Keratinocyte (primary cell): Measurements from ENCODE around the gene PPFIBP2. TPM values are rescaled to one million over a fixed set of nuclear protein-coding genes. Genes with fewer than 3 reads are reported as not detected.

Experiments
- DNase-seq: peaks from one replicate; pipeline ENCODE4 v3.0.0-alpha.2; 2011; ENCODE audit warnings: low read depth, missing footprints, low spot score
- FAIRE-seq: peaks from 2 replicates; lab custom pipeline; 2011; peaks lifted over from hg19 to GRCh38; lab: Jason Lieb, UNC
- H2AFZ ChIP-seq: 2 replicates; pipeline ENCODE4 v1.6.0; 2012; ENCODE audit warnings: low read length, control low read depth, inconsistent platforms; ENCODE audit not compliant: control insufficient read depth
- H3K27ac ChIP-seq: 2 replicates; pipeline ENCODE4 v1.5.1; 2011; ENCODE audit warnings: low read length; ENCODE audit not compliant: control insufficient read depth, insufficient read depth
- H3K27me3 ChIP-seq: 3 replicates; pipeline ENCODE4 v1.6.0; 2011; ENCODE audit warnings: low read length; ENCODE audit not compliant: control insufficient read depth, insufficient read depth; ENCODE audit errors: extremely low read depth
- H3K36me3 ChIP-seq, 2 experiments: 2 replicates in 1 of 2; 3 replicates in 1 of 2; pipeline ENCODE4 v1.5.1; 2011; ENCODE audit warnings: low read length in 2 of 2, mild to moderate bottlenecking in 1 of 2; ENCODE audit not compliant: control insufficient read depth in 2 of 2, insufficient read depth in 2 of 2; ENCODE audit errors: extremely low read depth in 1 of 2
- H3K4me1 ChIP-seq: 3 replicates; pipeline ENCODE4 v1.5.1; 2011; ENCODE audit warnings: low read length; ENCODE audit not compliant: control insufficient read depth, insufficient read depth; ENCODE audit errors: extremely low read depth
- H3K4me2 ChIP-seq: 3 replicates; pipeline ENCODE4 v1.6.0; 2011; ENCODE audit warnings: low read depth, low read length; ENCODE audit not compliant: control insufficient read depth, insufficient read depth; ENCODE audit errors: extremely low read depth
- H3K4me3 ChIP-seq, 3 experiments: fragments of 200-600 bp in 1 of 3; sonication (generic) in 1 of 3; 2 replicates in 2 of 3; 3 replicates in 1 of 3; pipeline ENCODE4 v1.5.1; 2011 to 2016; ENCODE audit warnings: low read length in 3 of 3, mild to moderate bottlenecking in 3 of 3, control low read depth in 2 of 3, inconsistent platforms in 1 of 3, low read depth in 1 of 3, mixed read lengths in 1 of 3, mixed run types in 1 of 3, moderate library complexity in 1 of 3; ENCODE audit not compliant: control insufficient read depth in 2 of 3, insufficient read depth in 2 of 3; ENCODE audit errors: extremely low read depth in 1 of 3
- H3K79me2 ChIP-seq: 2 replicates; pipeline ENCODE4 v1.6.0; 2012; ENCODE audit warnings: low read length; ENCODE audit not compliant: control insufficient read depth, insufficient read depth
- H3K9ac ChIP-seq: 3 replicates; pipeline ENCODE4 v1.6.0; 2011; ENCODE audit warnings: low read length; ENCODE audit not compliant: control insufficient read depth, insufficient read depth; ENCODE audit errors: extremely low read depth
- H3K9me1 ChIP-seq: 3 replicates; pipeline ENCODE4 v1.6.0; 2011; ENCODE audit warnings: low read length; ENCODE audit not compliant: control insufficient read depth, insufficient read depth; ENCODE audit errors: extremely low read depth
- H3K9me3 ChIP-seq: 2 replicates; pipeline ENCODE4 v1.5.1; 2012; ENCODE audit warnings: low read depth, low read length; ENCODE audit not compliant: control insufficient read depth
- H4K20me1 ChIP-seq: 3 replicates; pipeline ENCODE4 v1.6.0; 2011; ENCODE audit warnings: low read length; ENCODE audit not compliant: control insufficient read depth, insufficient read depth; ENCODE audit errors: extremely low read depth
- CTCF ChIP-seq, 3 experiments: IDR thresholded peaks in 1 of 3; conservative IDR thresholded peaks in 1 of 3; optimal IDR thresholded peaks in 1 of 3; 2 replicates in 2 of 3; 3 replicates in 1 of 3; pipeline versions ENCODE3 to v1.5.1; 2011; ENCODE audit warnings: low read length in 3 of 3, mild to moderate bottlenecking in 3 of 3, moderate library complexity in 2 of 3, control low read depth in 1 of 3, inconsistent platforms in 1 of 3; ENCODE audit not compliant: insufficient read depth in 2 of 3; ENCODE audit errors: extremely low read depth in 1 of 3
- EZH2 ChIP-seq: IDR thresholded peaks from one replicate; pipeline ENCODE4 v1.6.1; 2012; ENCODE audit warnings: inconsistent platforms, mild to moderate bottlenecking, low read length, moderate library complexity
- dilution Hi-C: fragments of 300-500 bp; cut with MboI; formaldehyde crosslinking; loops from one replicate; pipeline ENCODE4 v1.7.0; 2020; ENCODE audit warnings: low sequenced_read_pairs; ENCODE audit not compliant: extremely low pct_ligation_motif_present
- polyA plus RNA-seq, 5 experiments: library from polyadenylated mRNA; depleted of rRNA in 3 of 5; stranded (reverse) in 3 of 5; stranded (forward) in 1 of 5; unstranded in 1 of 5; fragments of >200 nt; gene quantifications; 1 replicate in 1 of 5; 2 replicates in 3 of 5; 3 replicates in 1 of 5; pipeline versions ENCODE4 v1.2.1 to v1.2.3, GENCODE V29; 2011 to 2012; ENCODE audit warnings: missing spikeins in 2 of 5, low read depth in 1 of 5, low replicate concordance in 1 of 5

Gene PPFIBP2
- polyA plus RNA-seq, 1 donor (not counting 4 experiments of a cell fraction or from before 2014, with no cell fraction given): 11.0 TPM

GRCh38 chr11:7645206-7645605 lies 131.4 kb downstream of the PPFIBP2 start:
- TF ChIP-seq EZH2 (no peak), CTCF (optimal IDR thresholded peaks at IDR 0.05 in 1 of 3, IDR thresholded peaks at IDR 0.05 in 1 of 3, conservative IDR thresholded peaks at IDR 0.05 in 1 of 3; ENCODE audit: extremely low read depth in 1 of 3, insufficient read depth in 2 of 3, low read length in 3 of 3) (no peak)
- DNase-seq (no peak), FAIRE-seq (no peak)
- no peaks in the 10 kb centered on the region for H4K20me1 ChIP-seq
- no peak overlapping the region for H3K4me3 ChIP-seq
- no peak overlapping the region for H2AFZ ChIP-seq
- no peaks in the 10 kb centered on the region for H3K4me1 ChIP-seq
- H3K27ac ChIP-seq: no peak overlapping the region
- dilution Hi-C loops: no loop called here
- no peaks in the 10 kb centered on the region for H3K79me2 ChIP-seq
- no peak overlapping the region for H3K4me2 ChIP-seq
- H3K27me3 ChIP-seq: no peaks in the 10 kb centered on the region
- H3K36me3 ChIP-seq: peaks cover 0 to 2% of the 10 kb centered on the region in 2 experiments
- H3K9me1 ChIP-seq: no peaks in the 10 kb centered on the region
- no peak overlapping the region for H3K9ac ChIP-seq
- H3K9me3 ChIP-seq: no peaks in the 10 kb centered on the region

- no peak for FAIRE-seq
- Histone ChIP-seq H3K27me3 (no peaks in the 10 kb centered on the region), H4K20me1 (no peaks in the 10 kb centered on the region), H3K27ac (no peak overlapping the region), H3K4me3 (no peak overlapping the region), H3K79me2 (no peaks in the 10 kb centered on the region), H2AFZ (no peak overlapping the region), H3K9me1 (no peaks in the 10 kb centered on the region), H3K4me2 (no peak overlapping the region), H3K36me3 (peaks cover 0 to 4% of the 10 kb centered on the region in 2 experiments), H3K4me1 (no peaks in the 10 kb centered on the region), H3K9ac (no peak overlapping the region), H3K9me3 (no peaks in the 10 kb centered on the region)
- dilution Hi-C loops: no loop called here
- DNase-seq: no peak
- TF ChIP-seq CTCF (optimal IDR thresholded peaks at IDR 0.05 in 1 of 3, IDR thresholded peaks at IDR 0.05 in 1 of 3, conservative IDR thresholded peaks at IDR 0.05 in 1 of 3; ENCODE audit: extremely low read depth in 1 of 3, insufficient read depth in 2 of 3, low read length in 3 of 3): no peak
- no peak for TF ChIP-seq EZH2
Measured at GRCh38 chr11:7646866-7647265, 133.1 kb downstream of the PPFIBP2 start.
